Hematopoietic multipotent progenitor cell treated with erythropoietin and hydrocortisone succinate and interleukin-3 and kit ligand, for 6 days (in vitro differentiated cells): ENCODE results near the gene RNF115.
"Not testable (repeated sequence)": the region's sequence is repeated elsewhere in the genome, so short reads cannot be mapped to it uniquely, and the experiment has no call there.

Experiments
- DNase-seq: peaks from one replicate; pipeline ENCODE4 v3.0.0-alpha.2; 2015

The RNF115 gene

DNA sequence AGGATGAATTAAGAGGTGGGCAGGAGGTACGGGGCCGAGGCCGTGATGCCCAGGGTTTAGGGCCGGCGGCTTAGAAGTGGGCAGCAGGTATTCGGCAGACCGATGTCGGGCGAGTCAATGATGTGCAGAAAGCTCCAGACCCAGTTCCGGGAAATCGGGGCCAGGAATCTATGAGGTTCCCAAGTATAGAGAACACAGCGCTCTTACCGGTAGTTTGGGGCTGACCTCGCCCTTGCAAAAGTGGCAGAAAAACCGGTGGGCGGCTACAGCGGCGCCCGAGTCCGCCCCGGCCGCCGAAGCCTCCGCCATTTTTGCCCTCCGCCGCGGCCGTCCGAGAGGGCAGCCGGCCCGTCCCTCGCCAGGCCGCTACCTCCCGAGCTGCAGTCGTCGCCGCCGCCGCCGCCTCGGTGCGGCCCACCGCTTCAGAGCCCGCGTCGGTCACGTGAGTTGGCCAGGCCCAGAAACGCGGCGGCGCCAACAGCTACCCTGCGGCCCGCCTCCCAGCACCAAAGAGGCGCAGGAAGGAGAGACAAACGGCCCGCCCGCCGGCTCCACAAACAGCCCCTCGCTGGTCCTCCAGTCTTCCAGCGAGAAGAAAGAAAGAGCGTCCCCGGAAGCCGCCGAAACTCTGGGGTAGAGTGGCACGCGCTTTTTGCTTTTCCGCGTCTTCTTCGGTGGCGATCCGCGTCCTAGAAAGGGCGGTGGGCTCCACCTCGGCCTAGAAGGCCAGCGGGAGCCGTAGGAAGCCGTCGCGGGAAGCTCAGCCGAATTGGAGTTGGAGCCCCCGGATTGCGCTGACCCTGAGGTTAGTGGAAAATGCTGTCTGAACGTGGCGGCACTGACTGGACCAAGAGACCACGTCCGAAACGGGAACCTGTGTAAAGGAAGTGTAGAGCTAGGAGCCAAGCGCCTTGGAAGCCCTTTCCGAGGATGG is at the start of gene RNF115, which contains the start of gene POLR3C:
RNF115 (minus strand) TSS at position 531 of the 934 bp plus-strand sequence; CDS start at position 309, 222 bp downstream.
POLR3C (plus strand) TSS at position 636 of the 934 bp plus-strand sequence. CDS start 1,577 bp downstream, outside the sequence.
- peak; percentile 96 for DNase-seq

DNA sequence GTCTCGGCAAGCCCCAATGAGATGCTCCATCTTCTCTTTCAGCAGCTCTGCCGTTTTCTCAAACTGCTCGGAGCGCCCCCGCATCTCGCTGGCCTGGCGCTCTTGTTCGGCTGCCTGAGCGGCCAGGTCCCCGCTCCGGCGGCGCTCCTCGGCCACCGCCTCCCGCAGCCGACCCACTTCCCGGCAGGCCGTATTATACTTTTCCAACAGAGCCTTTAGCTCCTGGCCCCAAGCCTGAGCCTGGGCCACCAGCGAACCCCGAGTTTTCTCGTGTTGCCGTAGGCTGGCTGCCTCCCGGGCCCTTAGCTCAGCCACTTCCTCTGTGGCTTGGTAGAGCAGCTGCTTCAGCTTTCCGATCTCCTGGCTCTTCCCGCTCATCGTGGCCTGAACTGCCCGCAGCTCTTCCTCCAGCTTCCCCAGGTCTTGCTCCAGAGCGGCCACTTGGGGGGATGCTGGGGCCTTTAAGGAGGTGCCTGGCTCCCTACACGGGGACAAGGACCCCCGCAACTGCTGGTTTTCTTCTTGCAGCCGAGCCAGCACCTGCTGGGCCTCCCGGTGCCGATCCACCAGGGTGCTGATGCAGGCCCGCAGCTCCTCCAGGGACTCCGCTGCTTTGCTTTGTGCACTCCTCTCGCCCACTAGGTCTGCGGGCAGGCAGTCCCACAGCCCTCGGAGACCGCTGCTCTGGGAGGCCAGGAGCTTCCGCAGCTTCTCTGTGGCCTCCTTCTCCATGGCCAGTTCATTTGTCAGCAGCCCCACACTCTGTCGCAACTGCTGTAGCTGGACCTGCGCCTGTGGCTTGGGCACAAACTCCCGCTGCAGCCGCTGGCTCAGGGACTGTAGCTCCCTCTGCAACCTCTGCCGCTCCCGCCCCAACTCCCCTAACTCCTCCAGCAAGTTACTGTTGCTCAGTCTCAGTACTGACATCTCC is 48.4 kb upstream of the RNF115 start:
- peak; percentile 67 for DNase-seq

DNA sequence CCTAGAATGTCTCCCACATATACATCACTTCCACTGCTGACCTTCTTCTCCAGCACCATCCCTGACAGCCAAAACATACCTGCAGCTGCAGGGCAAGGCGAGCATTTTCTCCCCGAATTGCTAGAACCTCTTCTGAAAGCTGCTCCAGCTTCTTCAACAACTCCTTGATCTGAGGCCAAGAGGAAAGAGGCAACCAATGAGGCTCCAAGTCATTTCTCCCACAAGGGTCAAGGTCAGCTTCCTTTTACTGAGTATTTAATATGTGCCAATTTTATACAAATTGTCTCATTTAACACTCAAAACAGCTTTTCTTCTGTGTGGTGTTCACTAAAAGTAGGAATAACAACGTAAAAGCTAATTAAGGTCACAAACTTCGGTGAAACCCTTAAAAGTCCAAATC is 44.3 kb upstream of the RNF115 start:
- no peak for DNase-seq

DNA sequence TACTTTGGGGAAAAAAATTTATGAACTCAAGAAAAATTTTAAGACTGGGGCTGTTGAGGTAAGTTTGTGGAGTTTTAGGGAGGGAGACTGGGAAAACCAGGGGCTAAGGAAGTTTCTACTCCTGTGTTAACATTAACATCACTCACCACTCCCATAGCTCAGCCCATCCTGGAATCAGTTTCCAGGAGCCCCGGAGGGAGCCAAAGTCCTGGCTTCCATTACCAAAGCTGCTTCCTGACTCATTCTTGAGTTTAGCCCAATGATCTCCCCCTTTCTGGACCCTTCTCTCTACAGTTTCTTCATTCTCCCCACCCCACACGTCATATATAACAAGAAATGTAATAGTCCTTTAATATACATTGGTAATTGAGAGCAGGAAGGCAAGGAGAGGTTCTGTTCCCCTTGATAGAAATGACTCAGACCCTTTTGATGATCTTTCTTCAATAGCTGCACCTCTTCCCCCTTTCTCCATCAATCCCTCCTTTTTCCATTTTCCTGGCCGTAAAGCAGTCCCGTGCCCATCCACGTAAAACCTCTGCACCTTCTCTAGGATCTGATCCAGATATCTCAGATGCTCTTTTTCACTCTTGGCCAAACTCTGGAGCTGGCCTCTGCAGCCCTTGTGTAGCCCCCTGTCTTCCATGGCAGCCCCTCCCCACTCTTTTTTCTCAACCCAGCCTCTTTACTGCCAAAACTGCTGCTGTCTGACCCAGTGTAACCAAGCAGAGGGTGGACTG is 39.6 kb upstream of the RNF115 start:
- DNase-seq: no peak

DNA sequence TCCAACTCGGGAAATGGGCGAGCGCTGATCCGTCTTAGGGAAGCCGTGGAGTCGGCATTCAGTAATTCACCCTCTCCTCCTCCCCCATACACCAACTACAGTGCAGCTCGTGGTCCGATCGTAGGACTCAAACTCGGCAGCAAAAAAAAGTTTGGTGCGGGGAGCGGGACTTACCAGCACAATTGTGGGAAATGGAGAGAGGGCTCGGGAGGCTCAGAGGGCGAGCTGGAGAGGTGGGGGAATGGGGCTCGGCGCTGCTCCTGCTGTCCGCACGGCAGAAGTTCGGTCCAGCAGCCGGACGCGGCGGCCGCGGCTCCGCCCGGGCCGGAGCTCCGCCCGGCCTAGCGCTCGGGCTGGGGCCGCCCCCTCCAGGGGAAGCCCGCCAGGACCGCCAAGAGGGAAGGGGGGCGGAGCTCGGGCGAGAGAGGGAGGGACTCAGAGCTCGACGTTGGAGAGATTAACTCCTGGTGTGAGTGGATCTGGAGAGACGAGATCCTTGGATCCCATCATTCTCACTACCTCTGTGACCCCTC is 35.7 kb upstream of the RNF115 start:
- peak; percentile 91 for DNase-seq

DNA sequence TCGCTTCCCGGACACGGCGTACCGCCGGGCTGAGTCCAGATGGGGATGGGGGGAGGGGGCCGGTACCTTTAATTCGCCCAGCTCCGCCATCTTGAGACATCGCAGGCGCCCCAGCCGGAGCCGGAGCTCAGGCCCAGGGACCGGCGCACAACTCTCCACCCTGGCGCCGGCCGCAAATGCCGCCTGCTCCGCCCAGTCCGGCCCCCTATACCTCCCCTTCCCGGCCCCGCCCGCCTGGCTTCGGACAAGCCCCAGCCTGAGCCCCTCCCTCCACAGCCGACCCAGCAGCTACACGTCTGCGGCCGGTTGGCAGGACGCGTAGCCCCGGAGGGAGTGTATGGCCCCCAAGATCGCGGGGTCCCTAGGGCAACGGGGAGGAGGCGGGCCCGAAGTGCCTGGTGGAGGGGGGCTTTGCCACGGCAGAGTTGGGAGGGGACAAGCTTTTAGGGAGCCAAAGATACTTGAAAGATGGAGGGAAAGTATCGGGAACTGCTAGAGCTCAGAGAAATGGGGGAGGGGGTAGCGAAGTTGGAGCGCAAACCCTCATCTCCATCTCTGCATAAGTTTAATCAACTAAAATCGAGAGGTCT is 35.1 kb upstream of the RNF115 start, which contains the start of gene PIAS3:
PIAS3 (minus strand) TSS at position 181 of the 590 bp plus-strand sequence; CDS start at position 90, 91 bp downstream.
- DNase-seq: peak; percentile 95

DNA sequence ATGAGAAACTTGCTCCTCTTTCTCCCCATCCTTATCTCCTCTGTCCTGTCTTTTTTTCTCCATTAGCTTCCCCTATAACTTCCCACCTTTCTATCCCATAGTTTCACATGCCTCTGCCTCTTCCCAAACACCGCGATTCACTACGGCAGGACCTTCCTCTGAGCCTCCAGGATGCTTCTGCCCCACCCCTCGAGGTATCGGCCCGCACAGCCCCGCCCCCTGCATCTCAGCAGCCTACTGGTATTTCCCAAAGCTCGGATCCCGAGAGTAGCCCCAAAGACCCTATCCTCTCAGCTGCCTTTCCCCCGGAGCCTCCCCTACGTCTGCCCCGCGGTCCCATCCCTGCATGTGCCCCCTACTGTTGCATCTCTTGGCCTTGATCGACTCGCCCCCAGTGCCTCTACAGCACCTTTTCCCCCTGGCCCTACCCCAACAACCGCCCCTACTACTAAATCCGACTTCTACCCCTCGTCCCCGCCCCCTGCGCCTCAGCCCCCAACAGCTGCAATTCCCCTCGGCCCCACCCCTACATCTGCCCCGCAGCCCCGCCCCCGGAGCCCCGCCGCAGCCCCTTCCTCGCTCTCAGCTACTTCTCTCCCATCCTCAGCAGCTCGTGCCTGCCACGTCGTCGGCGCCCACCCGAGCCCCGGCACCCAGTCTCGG is 34.5 kb upstream of the RNF115 start:
- DNase-seq: peak; percentile 64

DNA sequence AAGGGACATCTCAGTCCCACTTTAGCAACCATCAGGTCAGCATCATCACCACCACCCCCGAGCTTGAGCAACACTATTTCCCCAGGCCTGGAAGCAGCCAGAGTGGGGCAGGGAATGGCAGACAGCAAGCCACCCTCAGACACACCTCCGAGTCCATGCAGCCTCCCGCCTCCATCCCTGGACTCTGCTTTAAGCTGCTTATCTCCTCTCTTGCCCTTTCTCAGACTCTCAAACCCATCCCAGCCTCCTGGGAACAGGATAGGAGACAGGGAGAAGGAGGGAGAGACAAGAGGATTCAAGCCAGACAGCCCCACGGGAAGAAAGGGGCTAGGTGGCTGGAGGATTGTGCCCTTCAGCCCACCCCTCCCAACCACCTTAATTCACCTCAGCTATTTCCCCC is 33.3 kb upstream of the RNF115 start:
- DNase-seq: no peak

DNA sequence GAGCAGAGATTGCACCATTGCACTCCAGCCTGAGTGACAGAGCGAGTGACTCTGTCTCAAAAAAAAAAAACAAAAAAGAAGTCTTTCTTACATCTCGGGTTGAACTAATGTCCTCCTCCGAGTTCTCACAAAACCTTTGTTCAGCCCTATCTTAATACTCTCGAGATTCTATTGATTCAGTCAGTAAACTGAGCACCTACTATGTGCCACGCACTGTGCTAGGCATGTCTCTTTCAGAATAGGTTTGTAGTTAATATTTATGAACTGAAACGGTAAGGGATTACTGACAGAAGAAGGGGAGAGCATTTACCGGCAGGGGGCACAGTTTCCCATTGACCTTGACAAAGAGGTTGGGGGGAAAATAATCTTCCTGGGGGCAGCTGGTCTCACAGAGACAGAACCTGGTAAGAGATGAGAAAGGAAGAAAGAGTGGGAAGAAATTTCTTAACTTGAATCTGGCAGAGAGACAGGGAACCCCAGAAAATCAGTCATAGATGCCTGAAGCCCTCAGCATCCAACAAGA is 31.6 kb upstream of the RNF115 start:
- no peak for DNase-seq

DNA sequence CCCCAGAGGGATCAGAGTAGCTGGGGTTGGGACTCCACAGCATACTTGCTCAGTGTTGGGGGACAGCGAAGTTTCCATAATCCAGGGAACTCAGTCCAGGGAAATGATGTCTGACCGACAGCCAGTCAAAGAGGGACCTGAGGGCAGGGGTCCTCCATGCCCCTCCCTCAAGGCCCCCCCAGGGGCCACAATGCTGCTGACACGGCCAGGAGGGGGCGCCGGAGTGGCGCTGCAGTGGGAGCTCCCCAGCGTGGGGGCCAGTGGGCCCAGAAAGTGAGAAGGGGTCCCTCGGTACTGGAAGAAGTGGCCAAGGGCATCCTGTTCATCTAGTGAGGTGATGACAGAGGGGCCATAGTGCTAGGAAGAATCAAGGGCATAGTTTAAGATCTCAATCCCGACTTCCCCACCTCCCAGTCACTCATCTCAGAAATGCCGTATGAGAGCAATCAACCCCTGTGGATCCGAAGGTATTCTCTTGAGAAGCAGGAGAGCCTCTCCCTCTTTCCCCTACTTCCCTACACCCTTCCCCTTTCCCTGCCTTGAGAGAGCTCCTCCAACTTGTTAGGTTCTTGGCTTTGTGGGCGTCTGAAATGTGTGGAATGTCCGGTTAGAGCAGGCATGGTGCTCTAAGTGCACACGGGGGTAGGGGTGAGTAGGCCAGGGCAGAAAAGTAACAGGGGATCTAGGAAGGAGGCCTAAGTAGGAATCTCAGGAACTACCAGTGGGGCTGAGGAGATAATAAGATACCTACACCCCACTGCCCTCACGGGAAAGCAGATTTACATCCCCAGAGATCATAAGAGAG is 25.7 kb upstream of the RNF115 start:
- DNase-seq: no peak

DNA sequence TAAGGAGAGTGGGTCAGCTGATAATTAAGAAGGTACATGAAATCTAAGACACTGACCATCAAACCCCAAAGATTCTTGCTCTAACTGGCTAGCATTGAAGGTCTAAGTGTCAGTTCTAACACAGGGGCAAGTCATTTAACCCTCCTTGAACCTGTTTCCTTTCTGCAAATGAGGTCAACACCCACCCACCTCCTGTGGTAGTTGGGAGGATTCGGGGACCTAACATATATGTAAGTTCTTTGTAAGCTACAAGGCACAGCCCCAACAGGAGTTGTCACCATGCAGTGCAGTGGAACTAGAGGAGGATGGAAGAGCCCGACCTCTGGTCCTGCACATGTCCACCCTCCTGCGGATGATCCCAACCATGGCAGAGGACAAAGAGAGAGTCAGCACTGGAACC is 23.9 kb upstream of the RNF115 start:
- DNase-seq: no peak

DNA sequence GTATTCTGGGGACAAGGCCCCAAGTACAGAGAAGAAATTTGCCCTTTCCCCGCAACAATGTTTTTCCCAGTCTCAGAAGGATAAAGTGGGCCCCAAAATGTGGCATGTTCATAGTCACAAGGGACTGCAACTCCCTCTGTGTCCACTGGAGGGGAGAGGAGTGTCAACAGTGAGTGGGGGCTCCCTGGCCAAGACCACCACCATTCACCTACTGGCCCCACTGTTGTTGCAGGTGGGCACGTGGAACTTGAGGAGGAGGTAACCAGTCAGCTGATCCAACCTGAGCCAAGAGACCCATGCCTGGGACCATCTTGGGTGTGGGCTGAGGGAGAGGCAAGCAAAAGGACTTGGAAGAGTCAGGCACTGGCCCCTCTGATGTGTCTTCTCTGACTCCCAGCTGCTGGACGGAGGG is 22.3 kb upstream of the RNF115 start:
- DNase-seq: peak; percentile 77

DNA sequence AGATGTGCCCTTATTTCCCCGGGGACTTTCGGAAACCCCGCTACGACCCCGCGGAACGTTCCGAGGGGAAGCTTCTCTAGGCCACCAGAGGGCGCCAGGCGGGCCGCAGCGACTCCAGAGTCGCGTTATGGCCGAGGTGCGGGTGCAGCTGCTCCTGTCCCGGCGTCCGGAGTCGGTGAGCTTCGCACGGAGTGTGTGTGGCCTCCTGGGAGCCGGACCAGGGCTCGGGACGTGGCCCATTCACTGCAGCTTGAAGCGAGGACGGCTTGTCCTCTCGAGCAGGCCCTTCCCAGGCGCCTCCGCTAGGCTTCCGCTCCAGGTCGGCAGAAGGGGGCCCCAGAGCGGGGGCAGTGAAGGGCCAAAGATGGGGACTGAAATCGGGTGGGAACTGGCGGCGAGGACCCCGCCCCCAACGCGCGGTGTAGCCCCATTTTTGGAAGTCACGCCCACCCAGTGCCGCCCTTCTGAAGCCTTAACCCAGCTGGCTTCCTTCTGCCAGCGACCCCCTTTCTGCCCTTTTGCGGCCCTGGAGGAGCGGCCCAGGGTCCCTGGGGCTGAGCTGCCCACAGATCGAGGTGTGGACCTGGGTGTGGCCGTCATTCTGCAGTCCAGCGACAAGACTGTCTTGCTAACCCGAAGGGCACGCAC is 21.7 kb upstream of the RNF115 start, which contains the start of gene NUDT17:
NUDT17 (plus strand) TSS at position 117 of the 648 bp plus-strand sequence; CDS start at position 128, 11 bp downstream.
- DNase-seq: peak; percentile 91

DNA sequence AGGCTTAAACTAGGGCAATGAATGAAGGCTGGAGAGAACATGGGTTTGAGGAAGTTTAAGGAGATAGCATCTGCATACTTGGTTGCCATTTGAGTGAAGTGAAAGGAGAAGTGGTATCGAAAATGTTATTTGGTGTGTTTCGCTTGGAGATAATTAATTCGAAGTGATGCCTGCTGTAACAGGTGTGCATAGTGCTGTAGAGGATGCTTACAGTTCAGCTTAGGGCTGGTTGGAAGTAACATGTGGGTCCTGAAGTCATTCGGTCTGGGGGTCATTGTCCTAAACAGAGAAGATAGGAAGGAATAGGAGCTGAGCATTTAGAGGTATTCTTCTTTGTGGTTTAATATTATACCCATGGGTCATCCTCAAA is 21.2 kb upstream of the RNF115 start:
- DNase-seq: peak; percentile 70

DNA sequence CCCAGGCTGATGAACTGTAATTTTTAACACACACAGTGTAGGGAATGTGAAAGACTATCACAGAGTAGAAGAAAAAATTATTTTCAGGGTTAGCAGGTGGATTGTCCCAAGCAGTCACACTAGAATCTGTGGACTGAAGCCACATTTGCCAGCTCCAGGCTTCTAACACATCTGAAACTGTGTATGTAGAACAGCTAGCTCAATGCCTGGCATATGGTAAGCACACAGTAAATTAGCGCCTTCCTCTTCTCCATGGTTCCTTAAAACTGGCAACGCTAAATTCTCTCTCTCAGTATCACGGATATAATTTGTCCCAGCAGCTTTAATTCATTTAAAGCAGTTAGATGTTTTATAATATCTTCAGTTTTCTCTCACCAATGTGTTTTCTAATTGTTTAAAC is 19.1 kb upstream of the RNF115 start:
- no peak for DNase-seq

DNA sequence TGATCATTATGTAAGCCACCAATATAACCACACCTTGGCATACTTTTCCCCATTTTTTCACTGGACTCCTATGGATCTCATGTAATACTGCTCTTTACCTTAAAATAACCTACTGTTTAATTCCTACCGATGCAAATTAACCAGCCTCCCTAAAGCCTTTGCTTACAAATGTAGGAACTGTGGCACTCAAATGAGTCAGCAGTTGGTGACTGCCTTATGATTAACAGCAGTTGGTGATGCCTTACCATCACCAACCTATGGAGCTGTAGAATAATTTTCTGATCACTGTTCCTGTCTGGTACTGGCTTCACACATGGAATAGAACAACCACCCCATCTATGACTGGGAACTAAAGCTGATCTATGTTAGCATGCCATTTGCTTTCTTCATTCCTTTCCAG is 13.8 kb upstream of the RNF115 start:
- no peak for DNase-seq

DNA sequence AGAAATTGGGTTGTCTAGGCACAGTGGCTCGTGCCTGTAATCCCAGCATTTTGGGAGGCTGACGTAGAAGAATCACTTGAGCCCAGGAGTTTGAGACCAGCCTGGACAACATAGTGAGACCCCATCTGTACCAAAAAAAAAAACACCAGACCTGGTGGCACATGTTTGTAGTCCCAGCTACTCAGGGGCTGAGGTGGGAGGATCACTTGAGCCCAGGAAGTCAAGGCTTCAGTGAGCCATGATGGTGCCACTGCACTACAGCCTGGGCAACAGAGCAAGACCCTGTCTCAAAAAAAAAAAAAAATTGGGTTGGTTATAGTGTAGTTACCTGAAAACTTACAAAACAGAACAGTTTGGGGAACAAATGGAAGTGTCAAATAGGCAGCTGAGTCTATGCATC is 6.9 kb upstream of the RNF115 start:
- DNase-seq: not testable (repeated sequence)

DNA sequence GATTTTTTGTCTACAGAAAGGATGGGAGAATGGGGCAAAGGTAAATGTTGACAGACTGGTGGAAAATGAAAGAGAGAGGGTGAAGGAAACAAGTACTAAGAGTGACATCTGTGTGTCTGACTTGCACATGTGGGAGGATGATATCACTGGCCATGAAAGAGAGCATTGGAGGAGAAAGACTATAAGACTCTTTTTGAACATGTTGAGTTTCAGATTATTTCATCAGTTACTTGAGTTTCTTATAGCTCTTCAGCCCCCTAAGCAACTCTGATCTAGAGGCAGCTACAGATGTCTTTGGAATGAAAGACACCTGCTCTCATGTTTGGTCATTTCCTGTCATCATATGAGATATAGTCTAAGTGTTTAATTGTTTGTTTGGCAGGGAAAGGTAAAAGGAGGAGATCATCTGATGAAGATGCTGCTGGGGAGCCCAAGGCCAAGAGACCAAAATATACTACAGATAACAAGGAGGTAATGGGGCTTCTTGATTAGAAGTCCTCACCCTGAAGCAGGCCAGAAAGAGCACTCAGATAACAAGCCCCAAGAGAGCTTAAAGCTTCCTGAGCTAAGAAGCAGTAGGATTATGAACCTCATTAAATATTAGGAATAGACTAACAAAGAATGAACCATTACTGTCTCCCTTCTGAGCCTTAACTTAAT is 4.6 kb upstream of the RNF115 start:
- peak; percentile 77 for DNase-seq

DNA sequence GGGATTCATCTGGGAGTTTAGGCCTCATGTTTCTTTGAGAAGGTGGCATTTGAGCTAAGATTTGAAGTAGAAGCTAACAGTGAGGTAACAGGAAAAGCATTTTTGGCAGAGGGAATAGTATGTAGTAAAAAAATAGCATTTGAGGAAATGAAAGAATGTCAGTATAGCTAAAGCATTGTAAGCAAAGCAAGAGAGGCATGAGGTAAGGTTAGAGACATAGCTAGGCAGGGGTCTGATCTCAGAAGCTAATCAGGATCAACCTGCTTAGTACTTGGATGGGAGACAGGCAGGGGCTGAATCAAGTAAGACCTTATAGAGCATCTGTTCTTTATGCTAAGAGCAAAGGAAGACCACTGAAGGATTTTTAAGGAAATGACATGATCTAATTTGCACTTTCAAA is 4.1 kb upstream of the RNF115 start:
- no peak for DNase-seq
